Ascending aorta (tissue), 2 donors: ENCODE data around the gene SLC37A1. TPM values are rescaled to one million over a fixed set of nuclear protein-coding genes. Genes with fewer than 3 reads are reported as not detected.

Experiments
- DNase-seq, 2 donors: peaks; one replicate each; pipeline ENCODE4 v3.0.0-alpha.2; 2019; ENCODE audit warnings: low spot score in 2 of 2
- H3K27ac ChIP-seq, 2 donors: fragments of 200-600 bp; sonication (generic); one replicate each; pipeline ENCODE4 v1.5.1; 2016 to 2017; ENCODE audit warnings: mild to moderate bottlenecking in 1 of 2
- H3K27me3 ChIP-seq: fragments of 200-600 bp; sonication (generic); one replicate; pipeline ENCODE4 v1.5.1; 2017
- H3K36me3 ChIP-seq, 2 donors: fragments of 200-600 bp; sonication (generic); one replicate each; pipeline ENCODE4 v1.5.1; 2016
- H3K4me1 ChIP-seq, 2 donors: fragments of 200-600 bp; sonication (generic); one replicate each; pipeline ENCODE4 v1.5.1; 2016 to 2017; ENCODE audit warnings: mild to moderate bottlenecking in 1 of 2
- H3K4me3 ChIP-seq, 2 donors: fragments of 200-600 bp; sonication (generic); one replicate each; pipeline ENCODE4 v1.5.1; 2016 to 2017; ENCODE audit warnings: mild to moderate bottlenecking in 1 of 2
- H3K9me3 ChIP-seq, 2 donors: fragments of 200-600 bp; sonication (generic); one replicate each; pipeline ENCODE4 v1.5.1; 2016
- intact Hi-C: fragments of 100-400 bp; cut with DNase I; formaldehyde crosslinking; loops from one replicate; pipeline ENCODE4 v1.15.1; 2023
- total RNA-seq: library from RNA; depleted of rRNA; stranded (reverse); fragments of >200 nt; gene quantifications from one replicate; pipeline ENCODE4 v1.1.0, GENCODE V29; 2016
- TF ChIP-seq, protein P1 (sequence below), 3 experiments: fragments of 200-600 bp in 2 of 3; fragments of 450-650 bp in 1 of 3; sonication (generic) in 2 of 3; IDR thresholded peaks; one replicate each; pipeline ENCODE4 v1.5.1; 2016 to 2019; ENCODE audit warnings: antibody characterized with exemption in 3 of 3, mild to moderate bottlenecking in 1 of 3, moderate library complexity in 1 of 3

SLC37A1 gene
- total RNA-seq, 1 donor from 2014 or later, result 8.7 TPM

DNA sequence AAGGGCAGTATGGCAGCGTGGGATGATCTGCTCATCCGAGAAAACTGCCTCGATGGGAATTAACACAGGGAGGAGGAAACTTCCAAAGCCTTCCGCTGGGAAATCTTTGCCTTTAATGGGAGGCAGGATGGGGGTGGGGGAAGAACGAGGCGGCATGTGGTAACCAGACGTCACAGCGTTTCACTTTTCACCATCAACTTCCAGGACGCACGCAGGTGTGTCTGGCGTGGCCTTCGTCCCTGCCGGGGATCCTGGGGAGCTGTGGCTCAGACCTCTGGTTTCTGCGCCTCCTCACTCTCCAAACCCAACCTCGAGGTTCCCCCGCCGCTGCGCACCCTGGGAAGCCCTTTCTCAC is 17.9 kb upstream of the SLC37A1 start:
- Histone ChIP-seq H3K27me3 (no peaks in the 10 kb centered on the region), H3K9me3 (no peaks in the 10 kb centered on the region), H3K27ac (no peak overlapping the region), H3K4me1 (no peaks in the 10 kb centered on the region), H3K36me3 (no peaks in the 10 kb centered on the region), H3K4me3 (peak overlapping the region; percentile 76 to 77)
- intact Hi-C loops, result loop anchor here (1.0 to 10.0 kb wide), 7 partner anchors 17 to 1331 kb away; partner anchors contain the start of genes BACE2, MX1, PKNOX1 and SLC37A1
- TF ChIP-seq, protein P1, sequence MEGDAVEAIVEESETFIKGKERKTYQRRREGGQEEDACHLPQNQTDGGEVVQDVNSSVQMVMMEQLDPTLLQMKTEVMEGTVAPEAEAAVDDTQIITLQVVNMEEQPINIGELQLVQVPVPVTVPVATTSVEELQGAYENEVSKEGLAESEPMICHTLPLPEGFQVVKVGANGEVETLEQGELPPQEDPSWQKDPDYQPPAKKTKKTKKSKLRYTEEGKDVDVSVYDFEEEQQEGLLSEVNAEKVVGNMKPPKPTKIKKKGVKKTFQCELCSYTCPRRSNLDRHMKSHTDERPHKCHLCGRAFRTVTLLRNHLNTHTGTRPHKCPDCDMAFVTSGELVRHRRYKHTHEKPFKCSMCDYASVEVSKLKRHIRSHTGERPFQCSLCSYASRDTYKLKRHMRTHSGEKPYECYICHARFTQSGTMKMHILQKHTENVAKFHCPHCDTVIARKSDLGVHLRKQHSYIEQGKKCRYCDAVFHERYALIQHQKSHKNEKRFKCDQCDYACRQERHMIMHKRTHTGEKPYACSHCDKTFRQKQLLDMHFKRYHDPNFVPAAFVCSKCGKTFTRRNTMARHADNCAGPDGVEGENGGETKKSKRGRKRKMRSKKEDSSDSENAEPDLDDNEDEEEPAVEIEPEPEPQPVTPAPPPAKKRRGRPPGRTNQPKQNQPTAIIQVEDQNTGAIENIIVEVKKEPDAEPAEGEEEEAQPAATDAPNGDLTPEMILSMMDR (IDR thresholded peaks at IDR 0.05), result no peak
- no peak for DNase-seq

DNA sequence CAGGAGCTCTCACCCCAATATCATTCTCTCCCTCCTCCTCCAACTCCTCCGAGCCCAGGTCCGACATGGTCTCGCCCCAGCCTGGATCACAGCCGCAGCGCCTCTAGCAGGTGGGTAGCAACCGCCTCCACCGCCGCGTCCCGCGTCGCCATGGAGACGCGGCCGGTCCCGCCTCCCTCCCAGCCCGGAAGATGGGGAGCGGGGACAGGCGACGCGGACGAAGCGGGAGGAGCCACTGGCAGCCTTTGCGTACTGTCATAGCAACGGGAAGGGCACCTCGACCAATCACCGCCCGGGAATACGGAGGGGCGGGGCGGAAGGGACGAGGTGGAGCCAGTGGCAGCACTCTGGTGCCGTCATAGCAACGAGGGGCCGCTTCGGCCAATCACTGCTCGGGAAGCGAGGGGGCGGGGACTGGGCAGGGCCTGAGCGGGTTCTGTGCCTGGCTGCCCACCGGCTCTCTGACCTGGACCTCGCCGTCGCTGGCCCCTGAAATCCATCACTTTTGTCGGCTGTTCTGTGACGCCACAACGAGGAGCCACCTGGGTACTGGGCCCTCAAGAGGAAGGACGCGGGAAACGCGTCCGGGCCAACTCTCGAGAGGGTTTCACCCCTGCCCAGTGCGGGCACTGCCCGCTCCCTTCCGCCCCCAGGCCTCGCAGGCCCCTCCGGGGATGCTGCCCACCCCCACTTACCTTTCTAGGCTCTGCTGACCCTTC is 17.4 kb upstream of the SLC37A1 start, which contains the start of gene RSPH1:
Gene RSPH1, minus strand, starts transcription at position 105 of the 719 bp plus-strand sequence. Its CDS starts 38 bp downstream, at position 67.
- no peaks in the 10 kb centered on the region for H3K27me3 ChIP-seq
- H3K4me3 ChIP-seq, result peak within 1 kb of the TSS; percentile 76 to 77
- TF ChIP-seq, protein P1 (IDR thresholded peaks at IDR 0.05), result no peak
- intact Hi-C loops, result loop anchor here (1.0 to 10.0 kb wide), 7 partner anchors 17 to 1331 kb away; partner anchors contain the start of genes BACE2, MX1, PKNOX1 and SLC37A1
- H3K9me3 ChIP-seq, result no peaks in the 10 kb centered on the region
- no peaks in the 10 kb centered on the region for H3K4me1 ChIP-seq
- peak; percentile 98 to 100 for DNase-seq
- H3K27ac ChIP-seq, result peak within 1 kb of the TSS; percentile 64 to 76
- H3K36me3 ChIP-seq, result no peaks in the 10 kb centered on the region

DNA sequence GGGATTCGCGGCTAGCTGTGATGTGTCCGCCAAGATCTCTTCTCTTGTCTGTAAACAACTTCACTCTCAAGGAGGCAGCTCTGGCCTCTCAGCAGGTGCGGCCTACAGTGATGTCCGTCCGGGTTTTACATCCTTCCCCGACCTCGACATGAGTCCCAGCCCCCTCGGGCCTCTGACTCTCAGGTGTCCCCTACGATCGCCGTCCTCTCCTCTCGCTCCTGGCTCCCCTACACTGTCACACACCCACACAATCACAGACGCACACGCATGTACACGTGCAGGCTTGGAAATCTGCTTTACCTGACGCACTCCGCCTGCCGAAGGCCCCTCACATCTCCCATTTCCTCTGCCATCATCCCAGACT is 16.8 kb upstream of the SLC37A1 start:
- peak in 1 of 2 donors; percentile 67 for DNase-seq
- TF ChIP-seq, protein P1 (IDR thresholded peaks at IDR 0.05), result no peak
- H3K9me3 ChIP-seq, result no peaks in the 10 kb centered on the region
- H3K27ac ChIP-seq, result peak overlapping the region; percentile 64 to 76
- no peaks in the 10 kb centered on the region for H3K4me1 ChIP-seq
- no peaks in the 10 kb centered on the region for H3K36me3 ChIP-seq
- H3K27me3 ChIP-seq, result no peaks in the 10 kb centered on the region
- peak overlapping the region; percentile 65 to 76 for H3K4me3 ChIP-seq
- intact Hi-C loops, result loop anchor here (1.0 to 10.0 kb wide), 7 partner anchors 16 to 1332 kb away; partner anchors contain the start of genes BACE2, MX1, PKNOX1 and SLC37A1

DNA sequence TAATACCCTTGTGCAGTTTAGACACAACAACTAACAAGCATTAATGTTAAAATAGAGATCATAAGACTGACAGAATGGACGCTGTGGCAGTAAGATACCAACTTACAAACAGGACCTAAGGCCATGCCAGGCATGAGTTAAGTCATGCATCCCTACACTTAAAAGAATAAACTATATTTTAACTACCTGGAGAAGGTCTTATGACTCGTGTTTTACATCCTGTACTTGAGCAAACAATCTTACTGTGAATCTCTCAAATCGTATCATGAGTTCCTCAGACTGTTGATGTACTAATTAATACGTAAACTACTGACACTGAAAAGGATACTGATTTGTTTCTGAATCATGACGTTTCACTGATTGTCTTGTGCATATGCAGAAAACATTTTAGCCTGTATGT is 15.6 kb upstream of the SLC37A1 start:
- Histone ChIP-seq H3K4me3 (no peak overlapping the region), H3K4me1 (no peaks in the 10 kb centered on the region), H3K36me3 (no peaks in the 10 kb centered on the region), H3K9me3 (no peaks in the 10 kb centered on the region), H3K27me3 (no peaks in the 10 kb centered on the region), H3K27ac (no peak overlapping the region)
- intact Hi-C loops, result loop anchor here (5.0 to 10.0 kb wide), 4 partner anchors 387 to 1333 kb away; partner anchors contain the start of genes BACE2, MX1 and PKNOX1
- no peak for DNase-seq
- TF ChIP-seq, protein P1 (IDR thresholded peaks at IDR 0.05), result no peak

DNA sequence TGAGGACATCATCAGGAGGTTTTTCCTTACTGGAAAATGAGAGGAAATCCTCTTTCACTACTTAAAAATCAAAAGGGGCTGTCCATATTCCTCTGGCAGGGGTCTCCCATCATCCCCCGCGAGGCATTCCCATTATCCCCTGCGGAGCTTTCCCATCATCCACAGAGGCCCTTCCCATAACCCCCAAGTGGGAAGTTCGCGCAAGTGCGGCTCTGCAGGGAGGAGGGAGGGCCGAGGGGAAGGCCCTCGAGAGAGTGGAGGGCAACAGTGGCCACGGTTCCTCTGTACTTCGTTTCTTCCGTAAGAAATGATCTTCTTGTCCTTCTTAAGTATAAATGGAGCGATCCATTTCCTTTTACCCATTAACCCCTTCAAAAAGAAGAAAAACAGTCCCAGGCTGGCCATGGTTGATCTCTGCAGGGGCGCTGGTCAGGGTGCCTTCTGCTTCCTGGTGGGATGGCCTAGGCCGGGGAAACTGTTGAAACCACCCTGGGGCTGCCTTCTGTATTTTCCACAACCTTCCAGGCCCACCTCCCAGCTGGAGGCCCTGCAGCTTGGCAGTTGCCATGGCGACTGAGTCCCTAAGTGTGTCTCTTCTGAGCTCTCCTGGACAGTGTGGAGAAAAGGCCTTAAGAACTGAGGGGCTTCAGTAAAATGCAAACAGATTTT is 14.1 kb upstream of the SLC37A1 start:
- TF ChIP-seq, protein P1 (IDR thresholded peaks at IDR 0.05), result no peak

More for the DNA sequence above, 14.1 kb upstream of the SLC37A1 start:
- Histone ChIP-seq H3K27me3 (no peaks in the 10 kb centered on the region), H3K36me3 (no peaks in the 10 kb centered on the region), H3K9me3 (no peaks in the 10 kb centered on the region), H3K4me1 (no peaks in the 10 kb centered on the region), H3K27ac (no peak overlapping the region), H3K4me3 (no peak overlapping the region)
- intact Hi-C loops, result loop anchor here (5.0 to 10.0 kb wide), 4 partner anchors 385 to 1335 kb away; partner anchors contain the start of genes BACE2, MX1 and PKNOX1
- no peak for DNase-seq
